Loucy (cell line): ENCODE results near the gene IGSF9B.

Experiments used
- H2AFZ ChIP-seq: fragments of 200-600 bp; sonication (generic); 2 replicates; pipeline ENCODE4 v1.6.0; 2016; ENCODE audit warnings: antibody characterized with exemption, mild to moderate bottlenecking, low read length, moderate library complexity
- H3F3A ChIP-seq: fragments of 200-600 bp; 2 replicates; pipeline ENCODE4 v1.6.0; 2016; ENCODE audit warnings: antibody characterized with exemption, low read depth, mild to moderate bottlenecking
- H3K27me3 ChIP-seq: fragments of 200-600 bp; sonication (generic); 2 replicates; pipeline ENCODE4 v1.6.1; 2014; ENCODE audit warnings: low read length, mild to moderate bottlenecking; ENCODE audit not compliant: insufficient read depth, poor library complexity, severe bottlenecking
- H3K36me3 ChIP-seq: fragments of 200-600 bp; sonication (generic); 2 replicates; pipeline ENCODE4 v1.6.1; 2016; ENCODE audit warnings: low read length; ENCODE audit not compliant: insufficient read depth
- H3K4me1 ChIP-seq: fragments of 200-600 bp; sonication (generic); 2 replicates; pipeline ENCODE4 v1.5.1; 2014; ENCODE audit warnings: low read length, mild to moderate bottlenecking; ENCODE audit not compliant: insufficient read depth, poor library complexity, severe bottlenecking
- H3K4me2 ChIP-seq: fragments of 200-600 bp; sonication (generic); 2 replicates; pipeline ENCODE4 v1.6.0; 2014; ENCODE audit warnings: antibody characterized with exemption, low read length, low read depth, mild to moderate bottlenecking; ENCODE audit not compliant: poor library complexity, severe bottlenecking
- H3K4me3 ChIP-seq: fragments of 200-600 bp; sonication (generic); 2 replicates; pipeline ENCODE4 v1.5.1; 2014; ENCODE audit warnings: low read length, mild to moderate bottlenecking, mixed read lengths; ENCODE audit not compliant: poor library complexity, severe bottlenecking
- H3K79me2 ChIP-seq: fragments of 200-600 bp; sonication (generic); 2 replicates; pipeline ENCODE4 v1.6.1; 2014; ENCODE audit warnings: low read length; ENCODE audit not compliant: insufficient read depth
- H3K9ac ChIP-seq: fragments of 200-600 bp; sonication (generic); 2 replicates; pipeline ENCODE4 v1.6.0; 2014; ENCODE audit warnings: mild to moderate bottlenecking, low read depth, low read length, moderate library complexity; ENCODE audit not compliant: poor library complexity, severe bottlenecking
- H3K9me2 ChIP-seq: fragments of 200-600 bp; sonication (generic); replicated peaks from 2 replicates; pipeline ENCODE4 v1.6.1; 2016; ENCODE audit warnings: low read depth, low read length, mixed read lengths
- H3K9me3 ChIP-seq: fragments of 200-600 bp; sonication (generic); 2 replicates; pipeline ENCODE4 v1.6.1; 2014; ENCODE audit warnings: mild to moderate bottlenecking, antibody characterized with exemption, low read length, low read depth; ENCODE audit not compliant: insufficient read depth
- H4K20me1 ChIP-seq: fragments of 200-600 bp; sonication (generic); 2 replicates; pipeline ENCODE4 v1.6.0; 2014; ENCODE audit warnings: antibody characterized with exemption, low read length, mild to moderate bottlenecking; ENCODE audit not compliant: insufficient read depth, poor library complexity, severe bottlenecking
- EZH2phosphoT487 ChIP-seq: fragments of 200-600 bp; IDR thresholded peaks from 2 replicates; pipeline ENCODE4 v1.6.1; 2018; ENCODE audit warnings: antibody characterized with exemption, mild to moderate bottlenecking, moderate library complexity, borderline replicate concordance
- TF ChIP-seq, protein P1 (sequence below): fragments of 200-600 bp; sonication (generic); conservative IDR thresholded peaks from 2 replicates; pipeline ENCODE4 v1.5.1; 2014; ENCODE audit warnings: mild to moderate bottlenecking, antibody characterized with exemption, low read length

Gene IGSF9B

GRCh38 chr11:133993921-133994320, 37.2 kb upstream of the IGSF9B start:
- Histone ChIP-seq H3K9me3 (peaks cover 7% of the 10 kb centered on the region; the same call in 1 of the 2 replicates), H4K20me1 (no peaks in the 10 kb centered on the region), H2AFZ (no peak overlapping the region), H3K36me3 (no peaks in the 10 kb centered on the region), H3K79me2 (no peaks in the 10 kb centered on the region), H3K4me2 (no peak overlapping the region), H3K4me3 (no peak overlapping the region), H3K9me2 (no peaks in the 10 kb centered on the region), H3K9ac (no peak overlapping the region), H3K4me1 (no peaks in the 10 kb centered on the region), H3F3A (no peaks in the 10 kb centered on the region), H3K27me3 (no peaks in the 10 kb centered on the region)
- TF ChIP-seq EZH2phosphoT487: no peak
- TF ChIP-seq, protein P1, sequence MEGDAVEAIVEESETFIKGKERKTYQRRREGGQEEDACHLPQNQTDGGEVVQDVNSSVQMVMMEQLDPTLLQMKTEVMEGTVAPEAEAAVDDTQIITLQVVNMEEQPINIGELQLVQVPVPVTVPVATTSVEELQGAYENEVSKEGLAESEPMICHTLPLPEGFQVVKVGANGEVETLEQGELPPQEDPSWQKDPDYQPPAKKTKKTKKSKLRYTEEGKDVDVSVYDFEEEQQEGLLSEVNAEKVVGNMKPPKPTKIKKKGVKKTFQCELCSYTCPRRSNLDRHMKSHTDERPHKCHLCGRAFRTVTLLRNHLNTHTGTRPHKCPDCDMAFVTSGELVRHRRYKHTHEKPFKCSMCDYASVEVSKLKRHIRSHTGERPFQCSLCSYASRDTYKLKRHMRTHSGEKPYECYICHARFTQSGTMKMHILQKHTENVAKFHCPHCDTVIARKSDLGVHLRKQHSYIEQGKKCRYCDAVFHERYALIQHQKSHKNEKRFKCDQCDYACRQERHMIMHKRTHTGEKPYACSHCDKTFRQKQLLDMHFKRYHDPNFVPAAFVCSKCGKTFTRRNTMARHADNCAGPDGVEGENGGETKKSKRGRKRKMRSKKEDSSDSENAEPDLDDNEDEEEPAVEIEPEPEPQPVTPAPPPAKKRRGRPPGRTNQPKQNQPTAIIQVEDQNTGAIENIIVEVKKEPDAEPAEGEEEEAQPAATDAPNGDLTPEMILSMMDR: no peak

DNA sequence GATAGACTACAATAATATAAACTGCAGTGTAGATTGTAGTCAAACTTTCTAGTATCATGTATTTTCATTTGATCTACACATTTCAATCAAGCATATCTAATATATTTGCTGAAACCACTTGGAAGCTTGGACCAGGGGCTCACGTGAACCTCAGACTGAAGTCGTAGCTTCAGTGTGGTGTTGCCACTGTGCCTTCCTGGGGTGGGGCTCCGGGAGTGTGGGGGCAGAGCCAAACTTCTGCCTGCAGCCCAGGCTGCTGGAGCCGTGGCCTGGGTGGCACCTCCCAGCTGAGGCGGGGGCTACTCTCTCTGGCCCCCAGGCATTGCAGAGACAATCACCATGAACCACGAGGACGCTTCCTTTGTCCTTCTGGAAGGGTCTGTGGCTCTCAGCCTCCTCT, 36.3 kb upstream of the IGSF9B start:
- no peak overlapping the region for H3K4me3 ChIP-seq
- TF ChIP-seq, protein P1: no peak
- no peak for TF ChIP-seq EZH2phosphoT487
- H3K27me3 ChIP-seq: no peaks in the 10 kb centered on the region
- H3K9me3 ChIP-seq: peaks cover 7% of the 10 kb centered on the region; the same call in 1 of the 2 replicates
- H3K36me3 ChIP-seq: no peaks in the 10 kb centered on the region
- no peaks in the 10 kb centered on the region for H3F3A ChIP-seq
- H3K4me2 ChIP-seq: no peak overlapping the region
- no peaks in the 10 kb centered on the region for H3K79me2 ChIP-seq
- H3K4me1 ChIP-seq: no peaks in the 10 kb centered on the region
- no peak overlapping the region for H2AFZ ChIP-seq
- no peaks in the 10 kb centered on the region for H3K9me2 ChIP-seq
- H4K20me1 ChIP-seq: no peaks in the 10 kb centered on the region
- no peak overlapping the region for H3K9ac ChIP-seq

GRCh38 chr11:133992121-133992520, 35.4 kb upstream of the IGSF9B start:
- H2AFZ ChIP-seq: no peak overlapping the region
- H4K20me1 ChIP-seq: no peaks in the 10 kb centered on the region
- no peaks in the 10 kb centered on the region for H3K27me3 ChIP-seq
- no peaks in the 10 kb centered on the region for H3K79me2 ChIP-seq
- no peak for TF ChIP-seq EZH2phosphoT487
- TF ChIP-seq, protein P1: no peak
- H3K4me1 ChIP-seq: no peaks in the 10 kb centered on the region
- no peak overlapping the region for H3K4me2 ChIP-seq
- peaks cover 7% of the 10 kb centered on the region; the same call in 1 of the 2 replicates for H3K9me3 ChIP-seq
- no peaks in the 10 kb centered on the region for H3F3A ChIP-seq
- no peak overlapping the region for H3K4me3 ChIP-seq
- no peaks in the 10 kb centered on the region for H3K36me3 ChIP-seq
- no peaks in the 10 kb centered on the region for H3K9me2 ChIP-seq
- H3K9ac ChIP-seq: no peak overlapping the region
